ENCODE data around the gene UBE2S.
"Not testable (repeated sequence)": the region's sequence is repeated elsewhere in the genome, so short reads cannot be mapped to it uniquely, and the experiment has no call there.

Gene UBE2S

GRCh38 chr19:55433292-55433691, 25.7 kb upstream of the UBE2S start:
- in situ Hi-C loops (cut with HindIII; ENCODE audit: low sequenced_read_pairs), result no loop called here
- no peak for DNase-seq (ENCODE audit: low read depth)
- H3K4me3 ChIP-seq (ENCODE audit: low read depth, low read length), result no peak overlapping the region
- TF ChIP-seq, protein P1, sequence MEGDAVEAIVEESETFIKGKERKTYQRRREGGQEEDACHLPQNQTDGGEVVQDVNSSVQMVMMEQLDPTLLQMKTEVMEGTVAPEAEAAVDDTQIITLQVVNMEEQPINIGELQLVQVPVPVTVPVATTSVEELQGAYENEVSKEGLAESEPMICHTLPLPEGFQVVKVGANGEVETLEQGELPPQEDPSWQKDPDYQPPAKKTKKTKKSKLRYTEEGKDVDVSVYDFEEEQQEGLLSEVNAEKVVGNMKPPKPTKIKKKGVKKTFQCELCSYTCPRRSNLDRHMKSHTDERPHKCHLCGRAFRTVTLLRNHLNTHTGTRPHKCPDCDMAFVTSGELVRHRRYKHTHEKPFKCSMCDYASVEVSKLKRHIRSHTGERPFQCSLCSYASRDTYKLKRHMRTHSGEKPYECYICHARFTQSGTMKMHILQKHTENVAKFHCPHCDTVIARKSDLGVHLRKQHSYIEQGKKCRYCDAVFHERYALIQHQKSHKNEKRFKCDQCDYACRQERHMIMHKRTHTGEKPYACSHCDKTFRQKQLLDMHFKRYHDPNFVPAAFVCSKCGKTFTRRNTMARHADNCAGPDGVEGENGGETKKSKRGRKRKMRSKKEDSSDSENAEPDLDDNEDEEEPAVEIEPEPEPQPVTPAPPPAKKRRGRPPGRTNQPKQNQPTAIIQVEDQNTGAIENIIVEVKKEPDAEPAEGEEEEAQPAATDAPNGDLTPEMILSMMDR (IDR thresholded peaks at IDR 0.05; ENCODE audit: low read depth, low read length, missing control alignments), result no peak

- no peak overlapping the region for H3K4me3 ChIP-seq (ENCODE audit: low read depth, low read length)
- DNase-seq (ENCODE audit: low read depth), result no peak
- TF ChIP-seq, protein P1 (IDR thresholded peaks at IDR 0.05; ENCODE audit: low read depth, low read length, missing control alignments), result no peak
- in situ Hi-C loops (cut with HindIII; ENCODE audit: low sequenced_read_pairs), result no loop called here
Measured at GRCh38 chr19:55432241-55432959, 24.8 kb upstream of the UBE2S start.

DNA sequence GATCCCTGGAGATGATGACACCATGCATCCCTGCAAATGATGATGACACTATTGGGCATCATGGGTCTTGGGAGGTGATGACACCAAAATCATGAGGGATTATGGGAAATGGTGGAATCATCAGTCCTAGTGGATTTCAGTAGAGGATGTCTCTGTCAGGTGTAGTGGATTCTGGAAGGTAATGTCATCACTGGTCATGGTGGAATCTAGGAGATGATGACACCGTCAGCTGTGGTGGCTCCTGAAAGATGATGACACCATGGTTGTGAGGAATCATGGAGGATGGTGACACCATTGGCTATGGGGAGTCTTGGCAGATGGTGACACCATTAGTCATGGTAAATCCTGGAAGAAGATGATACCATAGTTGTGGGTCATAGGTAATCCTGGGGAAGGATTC, 23.6 kb upstream of the UBE2S start:
- TF ChIP-seq, protein P1 (IDR thresholded peaks at IDR 0.05; ENCODE audit: low read depth, low read length, missing control alignments), result no peak
- no peak for DNase-seq (ENCODE audit: low read depth)
- in situ Hi-C loops (cut with HindIII; ENCODE audit: low sequenced_read_pairs), result no loop called here
- no peak overlapping the region for H3K4me3 ChIP-seq (ENCODE audit: low read depth, low read length)

- TF ChIP-seq, protein P1 (IDR thresholded peaks at IDR 0.05; ENCODE audit: low read depth, low read length, missing control alignments), result no peak
- no peak overlapping the region for H3K4me3 ChIP-seq (ENCODE audit: low read depth, low read length)
- DNase-seq (ENCODE audit: low read depth), result no peak
- in situ Hi-C loops (cut with HindIII; ENCODE audit: low sequenced_read_pairs), result no loop called here
Measured at GRCh38 chr19:55426042-55426441, 18.5 kb upstream of the UBE2S start.

DNA sequence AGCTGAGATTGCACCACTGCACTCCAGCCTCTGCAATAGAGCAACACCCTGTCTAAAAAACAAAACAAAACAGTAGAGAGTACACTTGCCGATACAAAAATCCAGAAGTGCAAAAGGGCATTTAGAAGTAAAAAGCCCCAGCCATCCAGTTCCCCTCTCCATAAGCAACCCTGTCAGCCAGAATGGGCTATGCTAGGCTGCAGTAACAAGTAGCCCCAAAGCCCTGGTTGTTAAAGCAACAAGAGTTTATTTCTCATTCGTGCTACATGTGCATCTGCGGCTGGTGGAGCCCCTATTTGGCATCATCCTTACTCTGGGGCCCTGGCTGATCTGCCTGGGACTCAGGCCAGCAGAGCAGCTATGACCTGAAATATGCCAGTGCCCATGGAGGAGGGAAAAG, 16.9 kb upstream of the UBE2S start:
- H3K4me3 ChIP-seq (ENCODE audit: low read depth, low read length), result no peak overlapping the region
- TF ChIP-seq, protein P1 (IDR thresholded peaks at IDR 0.05; ENCODE audit: low read depth, low read length, missing control alignments), result no peak
- in situ Hi-C loops (cut with HindIII; ENCODE audit: low sequenced_read_pairs), result no loop called here
- no peak for DNase-seq (ENCODE audit: low read depth)

DNA sequence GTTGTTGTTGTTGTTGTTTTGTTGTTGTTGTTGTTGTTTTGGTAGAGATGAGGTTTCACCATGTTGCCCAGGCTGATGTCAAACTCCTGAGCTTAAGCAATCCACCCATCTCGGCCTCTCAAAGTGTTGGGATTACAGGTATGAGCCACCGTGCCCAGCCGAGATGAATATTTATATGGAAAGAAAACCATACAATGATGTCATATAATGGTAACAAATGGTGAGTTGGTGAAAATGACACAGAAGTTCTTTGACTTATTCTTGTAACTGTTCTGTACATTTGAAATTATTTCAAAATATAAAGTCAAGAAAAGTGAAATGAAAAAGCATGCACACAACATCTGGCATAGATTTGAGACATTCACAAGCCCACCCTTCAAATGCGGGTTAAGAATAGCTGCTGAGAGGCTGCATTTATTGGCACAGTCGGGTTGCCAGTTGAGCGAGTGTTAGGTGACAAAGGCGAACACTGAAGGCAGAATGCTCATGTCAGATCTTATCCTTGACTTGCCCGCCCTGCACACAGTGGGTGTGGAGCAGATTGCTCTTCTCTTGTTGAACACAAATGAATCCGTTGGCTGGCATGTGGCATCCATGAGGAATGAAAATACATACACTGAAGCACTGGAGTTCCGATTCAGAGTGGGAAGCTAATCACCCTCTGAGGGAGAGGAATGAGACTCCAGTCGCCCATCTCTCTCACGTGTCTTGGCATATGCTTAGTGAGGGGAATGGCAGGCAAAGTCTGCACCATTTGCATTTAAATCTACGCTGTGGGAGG, 15.8 kb upstream of the UBE2S start:
- DNase-seq (ENCODE audit: low read depth), result no peak
- H3K4me3 ChIP-seq (ENCODE audit: low read depth, low read length), result no peak overlapping the region
- TF ChIP-seq, protein P1 (IDR thresholded peaks at IDR 0.05; ENCODE audit: low read depth, low read length, missing control alignments), result no peak
- in situ Hi-C loops (cut with HindIII; ENCODE audit: low sequenced_read_pairs), result no loop called here

DNA sequence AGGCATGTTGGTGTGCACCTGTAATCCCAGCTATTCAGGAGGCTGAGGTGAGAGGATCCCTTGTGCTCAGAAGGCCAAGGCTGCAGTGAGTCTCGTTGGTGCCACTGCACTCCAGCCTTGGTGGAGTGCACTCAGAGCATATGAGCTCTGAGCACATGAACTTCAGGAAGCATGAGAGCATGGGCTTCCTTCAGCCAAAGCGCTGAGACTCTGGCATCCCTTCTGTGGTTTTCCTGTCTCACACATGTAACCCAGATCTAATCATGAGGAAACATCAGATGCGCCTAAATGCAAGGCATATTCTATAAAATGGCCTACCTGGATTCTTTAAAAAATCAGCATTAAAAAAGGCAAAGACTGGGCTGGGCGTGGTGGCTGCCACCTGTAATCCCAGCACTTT, 13.7 kb upstream of the UBE2S start:
- in situ Hi-C loops (cut with HindIII; ENCODE audit: low sequenced_read_pairs); DNase-seq (ENCODE audit: low read depth); H3K4me3 ChIP-seq (ENCODE audit: low read depth, low read length): not testable (repeated sequence)
